ENCODE measurements around the gene PPP3R1. TPM values are rescaled to one million over a fixed set of nuclear protein-coding genes. Genes with fewer than 3 reads are reported as not detected.

The PPP3R1 gene
- total RNA-seq, 1 donor from 2014 or later: 14.5 TPM

- no peak for TF ChIP-seq CTCF (conservative IDR thresholded peaks at IDR 0.05; ENCODE audit: low read depth, low read length)
- no peak for DNase-seq (ENCODE audit: low read depth)
- H3K4me3 ChIP-seq (ENCODE audit: low read depth, low read length): no peak overlapping the region
Observed at GRCh38 chr2:68217729-68218128, 34.6 kb downstream of the PPP3R1 start.

- no peak for DNase-seq (ENCODE audit: low read depth)
- no peak overlapping the region for H3K4me3 ChIP-seq (ENCODE audit: low read depth, low read length)
- TF ChIP-seq CTCF (conservative IDR thresholded peaks at IDR 0.05; ENCODE audit: low read depth, low read length): no peak
Observed at GRCh38 chr2:68216454-68217310, 35.6 kb downstream of the PPP3R1 start.

GRCh38 chr2:68214381-68214780 is 38.0 kb downstream of the PPP3R1 start:
- no peak for TF ChIP-seq CTCF (conservative IDR thresholded peaks at IDR 0.05; ENCODE audit: low read depth, low read length)
- DNase-seq (ENCODE audit: low read depth): no peak

GRCh38 chr2:68206793-68207192 is 45.5 kb downstream of the PPP3R1 start:
- DNase-seq (ENCODE audit: low read depth): no peak
- no peak overlapping the region for H3K4me3 ChIP-seq (ENCODE audit: low read depth, low read length)
- no peak for TF ChIP-seq CTCF (conservative IDR thresholded peaks at IDR 0.05; ENCODE audit: low read depth, low read length)

More at GRCh38 chr2:68214381-68214780, 38.0 kb downstream of the PPP3R1 start:
- H3K4me3 ChIP-seq (ENCODE audit: low read depth, low read length): no peak overlapping the region

- H3K4me3 ChIP-seq (ENCODE audit: low read depth, low read length): no peak overlapping the region
- DNase-seq (ENCODE audit: low read depth): no peak
- TF ChIP-seq CTCF (conservative IDR thresholded peaks at IDR 0.05; ENCODE audit: low read depth, low read length): no peak
Observed at GRCh38 chr2:68203587-68203986, 48.7 kb downstream of the PPP3R1 start.

GRCh38 chr2:68200157-68200787 is 52.1 kb downstream of the PPP3R1 start:
- DNase-seq (ENCODE audit: low read depth): no peak
- TF ChIP-seq CTCF (conservative IDR thresholded peaks at IDR 0.05; ENCODE audit: low read depth, low read length): no peak
- H3K4me3 ChIP-seq (ENCODE audit: low read depth, low read length): no peak overlapping the region
